Measurements from ENCODE around the gene PYROXD2. TPM values are rescaled to one million over a fixed set of nuclear protein-coding genes. Genes with fewer than 3 reads are reported as not detected.

PYROXD2 gene
- polyA plus RNA-seq, 1 experiment, result 23.1 TPM

GRCh38 chr10:98394851-98395440 lies 20.0 kb downstream of the PYROXD2 start:
- Histone ChIP-seq H3K4me3 (ENCODE audit: low read depth, low read length) (no peak overlapping the region), H3K27me3 (ENCODE audit: control insufficient read depth, insufficient read depth, low read length) (no peaks in the 10 kb centered on the region), H3K36me3 (ENCODE audit: control insufficient read depth, insufficient read depth, low read length) (peaks cover 4% of the 10 kb centered on the region)
- TF ChIP-seq CTCF (IDR thresholded peaks at IDR 0.05; ENCODE audit: insufficient read depth, low read depth, low read length), result no peak
- POLR2A ChIA-PET, result interaction anchor here (0.7 to 0.8 kb wide), 2 partner anchors 8 to 38 kb away, joined by 3 to 4 read pairs; no protein-coding TSS in a partner anchor
- DNase-seq (ENCODE audit: low read depth), result no peak
- CTCF ChIA-PET, result interaction anchor here (0.6 to 5.2 kb wide), 36 partner anchors 9 to 230 kb away, joined by 3 to 49 read pairs (median 7); partner anchors contain the start of genes LOXL4 and PYROXD2

GRCh38 chr10:98391578-98391991 lies 23.4 kb downstream of the PYROXD2 start:
- POLR2A ChIA-PET, result interaction anchor here (0.5 kb wide), 1 partner anchor 725 kb away, joined by 6 read pairs; no protein-coding TSS in a partner anchor
- DNase-seq (ENCODE audit: low read depth), result no peak
- Histone ChIP-seq H3K36me3 (ENCODE audit: control insufficient read depth, insufficient read depth, low read length) (peaks cover 1% of the 10 kb centered on the region; the same call in 1 of the 2 replicates), H3K4me3 (ENCODE audit: low read depth, low read length) (no peak overlapping the region), H3K27me3 (ENCODE audit: control insufficient read depth, insufficient read depth, low read length) (no peaks in the 10 kb centered on the region)
- CTCF ChIA-PET, result interaction anchor here (0.9 to 2.1 kb wide), 7 partner anchors 29 to 148 kb away, joined by 3 to 15 read pairs (median 4); no protein-coding TSS in a partner anchor
- no peak for TF ChIP-seq CTCF (IDR thresholded peaks at IDR 0.05; ENCODE audit: insufficient read depth, low read depth, low read length)

- CTCF ChIA-PET, result interaction anchor here (1.2 to 2.1 kb wide), 4 partner anchors 44 to 128 kb away, joined by 3 to 15 read pairs (median 4); no protein-coding TSS in a partner anchor
Measured at GRCh38 chr10:98391065-98391464, 23.9 kb downstream of the PYROXD2 start.

GRCh38 chr10:98390406-98390805 lies 24.6 kb downstream of the PYROXD2 start:
- H3K4me3 ChIP-seq (ENCODE audit: low read depth, low read length), result no peak overlapping the region
- ChIA-PET POLR2A (no interaction called here), CTCF (interaction anchor here (2.1 kb wide), 1 partner anchor 80 kb away, joined by 15 read pairs; no protein-coding TSS in a partner anchor)
- H3K36me3 ChIP-seq (ENCODE audit: control insufficient read depth, insufficient read depth, low read length), result peaks cover 1% of the 10 kb centered on the region
- no peak for DNase-seq (ENCODE audit: low read depth)
- no peaks in the 10 kb centered on the region for H3K27me3 ChIP-seq (ENCODE audit: control insufficient read depth, insufficient read depth, low read length)
- TF ChIP-seq CTCF (IDR thresholded peaks at IDR 0.05; ENCODE audit: insufficient read depth, low read depth, low read length), result no peak

More at GRCh38 chr10:98391065-98391464, 23.9 kb downstream of the PYROXD2 start:
- no peak for TF ChIP-seq CTCF (IDR thresholded peaks at IDR 0.05; ENCODE audit: insufficient read depth, low read depth, low read length)
- POLR2A ChIA-PET, result interaction anchor here (0.5 kb wide), 1 partner anchor 725 kb away, joined by 6 read pairs; no protein-coding TSS in a partner anchor
- no peaks in the 10 kb centered on the region for H3K27me3 ChIP-seq (ENCODE audit: control insufficient read depth, insufficient read depth, low read length)
- H3K4me3 ChIP-seq (ENCODE audit: low read depth, low read length), result no peak overlapping the region
- peaks cover 1% of the 10 kb centered on the region; the same call in 1 of the 2 replicates for H3K36me3 ChIP-seq (ENCODE audit: control insufficient read depth, insufficient read depth, low read length)
- DNase-seq (ENCODE audit: low read depth), result no peak

GRCh38 chr10:98389398-98389797 lies 25.6 kb downstream of the PYROXD2 start:
- TF ChIP-seq CTCF (IDR thresholded peaks at IDR 0.05; ENCODE audit: insufficient read depth, low read depth, low read length), result no peak
- Histone ChIP-seq H3K4me3 (ENCODE audit: low read depth, low read length) (no peak overlapping the region), H3K36me3 (ENCODE audit: control insufficient read depth, insufficient read depth, low read length) (peaks cover 2% of the 10 kb centered on the region), H3K27me3 (ENCODE audit: control insufficient read depth, insufficient read depth, low read length) (no peaks in the 10 kb centered on the region)
- ChIA-PET POLR2A (no interaction called here), CTCF (interaction anchor here (1.1 kb wide), 1 partner anchor 80 kb away, joined by 3 read pairs; no protein-coding TSS in a partner anchor)
- DNase-seq (ENCODE audit: low read depth), result no peak
